ENCODE results near the gene ODR4. TPM values are rescaled to one million over a fixed set of nuclear protein-coding genes. Genes with fewer than 3 reads are reported as not detected.

The ODR4 gene
- total RNA-seq, 4 donors from 2014 or later = 9.6 to 16.8 (median 12.2) TPM

DNA sequence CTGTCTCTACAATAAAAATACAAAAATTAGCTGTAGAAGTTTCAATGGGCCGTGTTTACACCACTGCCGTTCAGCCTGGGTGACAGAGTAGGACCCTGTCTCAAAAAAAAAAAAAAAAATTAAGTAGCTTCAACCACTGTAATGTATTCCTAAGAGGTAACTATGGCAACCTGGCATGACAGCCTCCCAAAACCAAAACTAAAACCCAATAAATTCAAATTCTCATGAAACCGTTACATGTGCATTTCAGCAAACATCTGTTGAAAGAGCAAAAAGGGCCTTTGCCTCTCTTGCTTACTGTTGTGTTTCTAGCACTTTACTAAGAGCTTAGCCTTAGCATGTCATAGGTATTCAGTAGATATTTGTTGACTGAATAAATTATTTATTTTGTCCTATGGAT is 33.5 kb downstream of the ODR4 start:
- Histone ChIP-seq H3K27ac (no peak overlapping the region), H3K4me1 (no peaks in the 10 kb centered on the region), H3K4me3 (no peak overlapping the region), H3K36me3 (peaks cover 0 to 87% (median 4%) of the 10 kb centered on the region in 3 donors), H3K27me3 (no peaks in the 10 kb centered on the region), H3K9me3 (no peaks in the 10 kb centered on the region)
- 73 to 94% methylated on average over 3 of the region's 3 CpGs for WGBS, 2 donors
- intact Hi-C loops (cut with DNase I) = no loop called here
- no peak for DNase-seq
- TF ChIP-seq CTCF (IDR thresholded peaks at IDR 0.05) (no peak), POLR2A (IDR thresholded peaks at IDR 0.05) (no peak)

DNA sequence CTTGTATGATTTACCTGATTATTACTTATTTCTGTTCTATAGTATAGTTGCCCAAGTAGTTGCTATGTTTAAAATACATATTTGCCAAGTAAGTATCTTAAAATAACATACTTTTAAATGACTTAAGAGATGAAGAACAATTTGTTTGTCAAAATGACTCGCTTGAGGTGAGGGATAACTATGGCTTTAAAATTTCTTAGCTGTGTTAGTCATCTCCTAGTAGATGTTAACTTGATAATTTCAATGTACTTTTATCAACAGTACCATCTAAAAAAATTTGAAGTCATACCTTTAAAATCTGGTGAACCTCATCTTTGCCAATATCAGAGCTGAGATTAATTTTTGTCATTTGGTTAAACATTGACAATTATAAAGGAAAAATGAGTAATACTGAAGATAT is 37.7 kb downstream of the ODR4 start:
- no peak for DNase-seq

GRCh38 chr1:186418503-186418902 is 42.9 kb downstream of the ODR4 start:
- no peak for DNase-seq
- no peaks in the 10 kb centered on the region for H3K27me3 ChIP-seq
- H3K27ac ChIP-seq = no peak overlapping the region
- H3K36me3 ChIP-seq = peaks cover 0 to 64% (median 9%) of the 10 kb centered on the region in 3 donors
- no peaks in the 10 kb centered on the region for H3K9me3 ChIP-seq
- no peak overlapping the region for H3K4me3 ChIP-seq
- no peaks in the 10 kb centered on the region for H3K4me1 ChIP-seq
- no peak for TF ChIP-seq POLR2A (IDR thresholded peaks at IDR 0.05)
- no peak for TF ChIP-seq CTCF (IDR thresholded peaks at IDR 0.05)
- WGBS, 2 donors = 68 to 82% methylated on average over 4 of the region's 4 CpGs
- intact Hi-C loops (cut with DNase I) = no loop called here

More for the DNA sequence above, 37.7 kb downstream of the ODR4 start:
- TF ChIP-seq CTCF (IDR thresholded peaks at IDR 0.05) (no peak), POLR2A (IDR thresholded peaks at IDR 0.05) (no peak)
- intact Hi-C loops (cut with DNase I) = no loop called here
- Histone ChIP-seq H3K36me3 (peaks cover 0 to 88% (median 4%) of the 10 kb centered on the region in 3 donors), H3K27ac (no peak overlapping the region), H3K4me3 (no peak overlapping the region), H3K4me1 (no peaks in the 10 kb centered on the region), H3K27me3 (no peaks in the 10 kb centered on the region), H3K9me3 (no peaks in the 10 kb centered on the region)
- 77 to 95% methylated on average over 1 of the region's 1 CpG for WGBS, 2 donors

GRCh38 chr1:186420311-186420710 is 44.7 kb downstream of the ODR4 start:
- H3K4me3 ChIP-seq = no peak overlapping the region
- peaks cover 0 to 53% (median 9%) of the 10 kb centered on the region in 3 donors for H3K36me3 ChIP-seq
- TF ChIP-seq POLR2A (IDR thresholded peaks at IDR 0.05) (no peak), CTCF (IDR thresholded peaks at IDR 0.05) (no peak)
- no peak for DNase-seq
- no peaks in the 10 kb centered on the region for H3K27me3 ChIP-seq
- intact Hi-C loops (cut with DNase I) = no loop called here
- no peaks in the 10 kb centered on the region for H3K9me3 ChIP-seq
- peak overlapping the region in 1 of 4 donors; percentile 18 for H3K27ac ChIP-seq
- H3K4me1 ChIP-seq = no peaks in the 10 kb centered on the region

GRCh38 chr1:186420923-186421322 is 45.3 kb downstream of the ODR4 start:
- intact Hi-C loops (cut with DNase I) = no loop called here
- no peaks in the 10 kb centered on the region for H3K9me3 ChIP-seq

More at GRCh38 chr1:186420923-186421322, 45.3 kb downstream of the ODR4 start:
- 53 to 75% methylated on average over 1 of the region's 1 CpG for WGBS, 2 donors
- H3K4me1 ChIP-seq = no peaks in the 10 kb centered on the region
- no peak overlapping the region for H3K4me3 ChIP-seq
- no peak for TF ChIP-seq POLR2A (IDR thresholded peaks at IDR 0.05)
- TF ChIP-seq CTCF (IDR thresholded peaks at IDR 0.05) = no peak
- H3K27me3 ChIP-seq = no peaks in the 10 kb centered on the region
- H3K27ac ChIP-seq = peak overlapping the region in 1 of 4 donors; percentile 18
- H3K36me3 ChIP-seq = peaks cover 0 to 50% (median 9%) of the 10 kb centered on the region in 3 donors
- DNase-seq = no peak

Data from esophagus squamous epithelium (tissue), 5 donors.